Ishikawa (cell line): ENCODE data around the gene ZNF804A.

Experiments
- CEBPB ChIP-seq: IDR thresholded peaks from 2 replicates; pipeline ENCODE4 v1.6.1; 2012
- EP300 ChIP-seq: IDR thresholded peaks from 2 replicates; pipeline ENCODE4 v1.6.1; 2012; ENCODE audit warnings: borderline replicate concordance
- ZBTB7A ChIP-seq: IDR thresholded peaks from 2 replicates; pipeline ENCODE4 v1.6.1; 2012; ENCODE audit warnings: low read depth

DNA sequence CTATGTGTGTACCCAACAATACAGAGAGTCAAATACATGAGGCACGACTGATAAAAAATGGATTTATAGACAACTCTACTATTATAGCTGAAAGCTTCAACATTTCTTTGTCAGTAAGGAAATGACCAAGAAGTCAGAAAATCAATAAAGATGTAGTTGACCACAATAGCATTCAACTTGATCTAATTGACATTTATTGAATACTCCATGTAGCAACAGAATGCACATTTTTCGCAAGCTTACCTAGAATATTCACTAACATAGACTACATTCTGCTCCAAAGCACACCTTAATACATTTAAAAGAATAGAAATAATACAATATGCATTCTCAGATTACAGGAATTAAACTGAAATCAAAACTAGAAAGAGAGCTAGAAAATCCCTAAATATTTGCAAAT lies 49.2 kb upstream of the ZNF804A start:
- no peak for TF ChIP-seq EP300
- no peak for TF ChIP-seq CEBPB
- TF ChIP-seq ZBTB7A = no peak
